Activated CD8-positive, alpha-beta T cell treated with anti-CD3 and anti-CD28 coated beads for 36 hours (primary cell): ENCODE measurements around the gene TMCO4. TPM values are rescaled to one million over a fixed set of nuclear protein-coding genes. Genes with fewer than 3 reads are reported as not detected.

Experiments
- ATAC-seq: fragments of 200-7000 bp; cut with Tn5 transposase; one replicate; pipeline ENCODE4 v1.10.0; 2021; ENCODE audit warnings: mild to moderate bottlenecking, moderate library complexity
- CTCF ChIA-PET: fragments of 350-600 bp; sonication (Branson Sonifier 250); formaldehyde crosslinking; loops from one replicate; lab custom pipeline; 2021; ENCODE audit warnings: antibody characterized with exemption; lab: Charles Lee
- POLR2A ChIA-PET: fragments of 350-600 bp; sonication (Branson Sonifier 250); formaldehyde crosslinking; loops from one replicate; lab custom pipeline; 2021; ENCODE audit warnings: antibody characterized with exemption; lab: Charles Lee
- DNase-seq: peaks from one replicate; pipeline ENCODE4 v3.0.0-alpha.2; 2020
- H3K27ac Mint-ChIP-seq: one replicate; pipeline ENCODE4 v1.8.0; 2021; ENCODE audit warnings: mild to moderate bottlenecking, mixed read lengths
- H3K27me3 Mint-ChIP-seq: one replicate; pipeline ENCODE4 v1.8.0; 2021; ENCODE audit warnings: mixed read lengths
- H3K36me3 Mint-ChIP-seq: one replicate; pipeline ENCODE4 v1.8.0; 2021; ENCODE audit warnings: low read depth, mixed read lengths
- H3K4me1 Mint-ChIP-seq: one replicate; pipeline ENCODE4 v1.8.0; 2021; ENCODE audit warnings: low read depth, mixed read lengths
- H3K4me3 Mint-ChIP-seq: one replicate; pipeline ENCODE4 v1.8.0; 2021; ENCODE audit warnings: mild to moderate bottlenecking, moderate library complexity, mixed read lengths
- H3K9me3 Mint-ChIP-seq: one replicate; pipeline ENCODE4 v1.8.0; 2021; ENCODE audit warnings: mixed read lengths
- CTCF ChIP-seq: fragments of 200-600 bp; IDR thresholded peaks from one replicate; pipeline ENCODE4 v1.8.0; 2022; ENCODE audit warnings: antibody characterized with exemption, mild to moderate bottlenecking
- intact Hi-C: fragments of 100-400 bp; cut with micrococcal nuclease; formaldehyde crosslinking; loops from one replicate; pipeline ENCODE4 v1.10.0; 2022
- total RNA-seq, 2 experiments: library from RNA; stranded (reverse); gene quantifications; one replicate each; pipeline ENCODE4 v1.2.3, GENCODE V29; 2021

The TMCO4 gene
- total RNA-seq, 2 experiments from 2014 or later: 10.8 to 13.2 TPM

DNA sequence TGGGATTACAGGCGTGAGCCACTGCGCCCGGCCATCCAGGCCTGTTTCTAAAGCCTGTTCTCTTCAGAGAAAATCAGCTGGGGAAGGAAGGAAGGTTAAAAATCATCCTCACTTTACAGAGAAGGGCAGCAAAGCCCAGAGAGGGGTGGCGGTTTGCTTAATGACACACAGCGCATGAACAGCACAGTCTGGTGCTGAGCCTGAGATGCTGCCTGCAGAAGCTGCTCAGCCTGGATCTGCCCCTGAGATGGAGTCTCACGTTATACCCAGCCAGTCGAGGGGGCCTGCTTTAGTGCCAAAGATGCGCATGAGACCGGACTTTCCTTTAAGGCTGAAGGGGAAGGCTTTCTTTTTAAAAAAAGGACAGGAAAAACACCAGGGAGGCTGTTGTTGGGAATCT lies 113.7 kb downstream of the TMCO4 start:
- POLR2A ChIA-PET: no interaction called here
- no peak overlapping the region for H3K4me3 Mint-ChIP-seq
- no peak for ATAC-seq

GRCh38 chr1:19684677-19685076 lies 115.0 kb downstream of the TMCO4 start:
- intact Hi-C loops: no loop called here
- no peaks in the 10 kb centered on the region for H3K27me3 Mint-ChIP-seq

More for the DNA sequence above, 113.7 kb downstream of the TMCO4 start:
- Mint-ChIP-seq H3K36me3 (peaks cover 29% of the 10 kb centered on the region), H3K4me1 (peaks cover 31% of the 10 kb centered on the region), H3K9me3 (peaks cover 13% of the 10 kb centered on the region), H3K27ac (no peak overlapping the region), H3K27me3 (no peaks in the 10 kb centered on the region)
- CTCF ChIA-PET: interaction anchor here (0.6 to 3.5 kb wide), 3 partner anchors 19 to 30 kb away, joined by 3 to 15 read pairs (median 12); no protein-coding TSS in a partner anchor
- no peak for TF ChIP-seq CTCF
- intact Hi-C loops: no loop called here
- DNase-seq: no peak

DNA sequence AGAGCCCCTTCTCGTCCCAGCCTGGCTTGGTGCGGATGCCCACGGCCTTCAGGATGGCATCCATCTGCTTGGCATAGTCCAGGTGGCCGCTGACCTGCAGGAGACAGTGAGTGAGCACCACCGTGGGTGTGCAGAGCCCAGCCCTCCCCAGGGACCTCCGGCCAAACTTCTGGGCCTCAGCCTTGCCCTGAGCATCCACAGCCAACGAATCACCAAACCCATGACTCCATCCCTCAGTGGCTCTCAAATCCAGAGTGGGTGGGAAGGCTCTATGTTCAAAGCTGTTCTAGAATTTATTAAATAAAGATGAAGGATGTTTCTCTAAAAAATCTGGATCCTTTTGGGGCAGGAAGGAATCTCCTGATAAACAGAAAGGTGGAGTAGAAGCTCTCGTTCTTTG lies 116.4 kb downstream of the TMCO4 start:
- intact Hi-C loops: no loop called here
- POLR2A ChIA-PET: interaction anchor here (0.9 to 1.7 kb wide), 2 partner anchors 28 to 369 kb away, joined by 3 to 4 read pairs; no protein-coding TSS in a partner anchor
- ATAC-seq (no peak), DNase-seq (no peak)
- H3K4me1 Mint-ChIP-seq: peaks cover 10% of the 10 kb centered on the region
- H3K27ac Mint-ChIP-seq: no peak overlapping the region
- peaks cover 4% of the 10 kb centered on the region for H3K9me3 Mint-ChIP-seq
- no peak for TF ChIP-seq CTCF
- no peak overlapping the region for H3K4me3 Mint-ChIP-seq
- H3K36me3 Mint-ChIP-seq: peaks cover 10% of the 10 kb centered on the region
- no peaks in the 10 kb centered on the region for H3K27me3 Mint-ChIP-seq
- CTCF ChIA-PET: interaction anchor here (1.2 to 3.5 kb wide), 3 partner anchors 20 to 21 kb away, joined by 4 to 21 read pairs (median 15); no protein-coding TSS in a partner anchor

More at GRCh38 chr1:19684677-19685076, 115.0 kb downstream of the TMCO4 start:
- DNase-seq (no peak), ATAC-seq (no peak)
- ChIA-PET CTCF (interaction anchor here (0.8 to 3.5 kb wide), 4 partner anchors 16 to 190 kb away, joined by 3 to 15 read pairs (median 4); no protein-coding TSS in a partner anchor), POLR2A (no interaction called here)
- no peak overlapping the region for H3K27ac Mint-ChIP-seq
- peaks cover 24% of the 10 kb centered on the region for H3K4me1 Mint-ChIP-seq
- no peak overlapping the region for H3K4me3 Mint-ChIP-seq
- peaks cover 21% of the 10 kb centered on the region for H3K36me3 Mint-ChIP-seq
- TF ChIP-seq CTCF: no peak
- H3K9me3 Mint-ChIP-seq: peaks cover 10% of the 10 kb centered on the region

DNA sequence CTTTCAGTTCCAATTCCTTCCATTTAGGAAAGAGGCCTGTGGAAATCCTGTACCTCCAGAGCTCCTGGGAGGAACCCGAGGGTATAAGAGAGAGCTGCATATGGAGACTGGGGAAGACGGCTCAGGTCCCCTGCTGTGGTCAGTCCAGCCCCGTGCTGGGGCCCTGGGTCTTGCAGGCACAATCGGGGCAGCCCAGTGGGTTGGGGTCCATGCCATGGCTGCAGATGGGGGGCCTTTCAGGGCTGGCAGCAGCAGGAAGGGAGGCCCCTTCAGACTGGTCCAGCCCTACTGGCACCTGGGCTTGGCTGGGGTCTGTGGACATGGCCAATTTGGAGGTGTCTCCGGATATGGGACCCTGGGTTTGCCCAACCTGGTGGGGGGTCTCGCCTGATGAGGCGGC lies 116.8 kb downstream of the TMCO4 start:
- ChIA-PET POLR2A (interaction anchor here (1.4 to 1.7 kb wide), 3 partner anchors 10 to 368 kb away, joined by 3 to 5 read pairs (median 4); no protein-coding TSS in a partner anchor), CTCF (interaction anchor here (1.2 to 3.5 kb wide), 2 partner anchors 21 kb away, joined by 4 to 21 read pairs; no protein-coding TSS in a partner anchor)
- Mint-ChIP-seq H3K36me3 (peaks cover 5% of the 10 kb centered on the region), H3K27me3 (no peaks in the 10 kb centered on the region), H3K4me3 (no peak overlapping the region), H3K27ac (no peak overlapping the region), H3K4me1 (peaks cover 6% of the 10 kb centered on the region), H3K9me3 (peaks cover 4% of the 10 kb centered on the region)
- DNase-seq (no peak), ATAC-seq (no peak)
- TF ChIP-seq CTCF: no peak
- intact Hi-C loops: no loop called here

- DNase-seq (no peak), ATAC-seq (no peak)
- ChIA-PET CTCF (interaction anchor here (1.2 to 3.5 kb wide), 2 partner anchors 20 to 21 kb away, joined by 4 to 21 read pairs; no protein-coding TSS in a partner anchor), POLR2A (interaction anchor here (1.4 to 1.7 kb wide), 3 partner anchors 9 to 368 kb away, joined by 3 to 5 read pairs (median 4); no protein-coding TSS in a partner anchor)
- Mint-ChIP-seq H3K4me1 (no peaks in the 10 kb centered on the region), H3K9me3 (no peaks in the 10 kb centered on the region), H3K36me3 (peaks cover 2% of the 10 kb centered on the region), H3K27ac (no peak overlapping the region), H3K4me3 (no peak overlapping the region), H3K27me3 (no peaks in the 10 kb centered on the region)
- no peak for TF ChIP-seq CTCF
- intact Hi-C loops: no loop called here
Measured at GRCh38 chr1:19682257-19682656, 117.5 kb downstream of the TMCO4 start.
